ENCODE data around the gene TMED4. TPM values are rescaled to one million over a fixed set of nuclear protein-coding genes. Genes with fewer than 3 reads are reported as not detected.
A peak's percentile ranks its signal among the peaks of the same experiment; 100 is the strongest.

Gene TMED4
- total RNA-seq, 1 experiment from 2014 or later = 67.3 TPM

DNA sequence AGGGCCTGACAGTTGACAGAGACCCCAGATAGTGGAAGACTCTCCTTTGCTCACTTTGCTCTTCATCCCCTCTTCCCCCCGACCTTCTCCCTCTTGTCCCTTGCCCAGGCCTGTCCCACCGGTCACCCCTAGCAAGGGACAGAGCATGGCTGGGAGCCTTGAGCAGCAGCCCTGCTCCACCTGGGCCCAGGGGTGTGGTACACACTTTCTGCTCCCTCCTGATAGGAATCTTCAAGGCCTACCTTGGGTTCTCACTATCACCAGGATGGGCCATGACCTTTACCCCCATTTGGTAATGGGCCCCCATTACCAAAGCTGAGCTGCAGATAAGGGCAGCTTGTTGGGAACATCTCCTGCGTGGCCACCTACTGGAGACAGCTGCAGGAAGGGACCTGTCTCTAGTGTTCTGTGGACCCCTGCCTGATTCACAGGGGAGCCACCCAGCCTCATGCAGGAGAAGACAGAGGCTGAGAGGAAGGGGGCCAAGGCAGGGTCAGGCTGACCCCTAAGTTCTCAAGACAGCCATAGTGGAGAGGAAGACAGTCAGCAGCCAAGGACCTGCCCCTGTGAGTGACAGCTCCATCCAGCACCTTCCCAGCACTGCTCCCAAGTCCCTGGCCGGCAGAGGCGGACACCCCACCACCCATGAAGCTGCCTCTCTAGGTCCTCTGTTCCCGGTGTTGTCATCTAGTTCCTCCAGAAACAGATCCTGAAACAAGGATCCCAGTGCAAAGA is 40.0 kb downstream of the TMED4 start:
- TF ChIP-seq, protein P1, sequence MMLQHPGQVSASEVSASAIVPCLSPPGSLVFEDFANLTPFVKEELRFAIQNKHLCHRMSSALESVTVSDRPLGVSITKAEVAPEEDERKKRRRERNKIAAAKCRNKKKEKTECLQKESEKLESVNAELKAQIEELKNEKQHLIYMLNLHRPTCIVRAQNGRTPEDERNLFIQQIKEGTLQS (IDR thresholded peaks at IDR 0.05) = no peak
- TF ChIP-seq YY1 (IDR thresholded peaks at IDR 0.05; ENCODE audit: extremely low read depth, insufficient replicate concordance, low read depth, low read length) (no peak), ZNF274 (IDR thresholded peaks at IDR 0.05; ENCODE audit: low read depth, low read length) (no peak), EZH2 (IDR thresholded peaks at IDR 0.05) (no peak), EZH2phosphoT487 (IDR thresholded peaks at IDR 0.05; ENCODE audit: borderline replicate concordance) (no peak), EGR1 (IDR thresholded peaks at IDR 0.05; ENCODE audit: low read depth) (no peak), CTCF (IDR thresholded peaks at IDR 0.05 in 2 of 3, conservative IDR thresholded peaks at IDR 0.05 in 1 of 3; ENCODE audit: borderline replicate concordance in 1 of 3, insufficient read depth in 1 of 3, low read depth in 2 of 3, low read length in 2 of 3) (no peak)
- TF ChIP-seq, protein P2, sequence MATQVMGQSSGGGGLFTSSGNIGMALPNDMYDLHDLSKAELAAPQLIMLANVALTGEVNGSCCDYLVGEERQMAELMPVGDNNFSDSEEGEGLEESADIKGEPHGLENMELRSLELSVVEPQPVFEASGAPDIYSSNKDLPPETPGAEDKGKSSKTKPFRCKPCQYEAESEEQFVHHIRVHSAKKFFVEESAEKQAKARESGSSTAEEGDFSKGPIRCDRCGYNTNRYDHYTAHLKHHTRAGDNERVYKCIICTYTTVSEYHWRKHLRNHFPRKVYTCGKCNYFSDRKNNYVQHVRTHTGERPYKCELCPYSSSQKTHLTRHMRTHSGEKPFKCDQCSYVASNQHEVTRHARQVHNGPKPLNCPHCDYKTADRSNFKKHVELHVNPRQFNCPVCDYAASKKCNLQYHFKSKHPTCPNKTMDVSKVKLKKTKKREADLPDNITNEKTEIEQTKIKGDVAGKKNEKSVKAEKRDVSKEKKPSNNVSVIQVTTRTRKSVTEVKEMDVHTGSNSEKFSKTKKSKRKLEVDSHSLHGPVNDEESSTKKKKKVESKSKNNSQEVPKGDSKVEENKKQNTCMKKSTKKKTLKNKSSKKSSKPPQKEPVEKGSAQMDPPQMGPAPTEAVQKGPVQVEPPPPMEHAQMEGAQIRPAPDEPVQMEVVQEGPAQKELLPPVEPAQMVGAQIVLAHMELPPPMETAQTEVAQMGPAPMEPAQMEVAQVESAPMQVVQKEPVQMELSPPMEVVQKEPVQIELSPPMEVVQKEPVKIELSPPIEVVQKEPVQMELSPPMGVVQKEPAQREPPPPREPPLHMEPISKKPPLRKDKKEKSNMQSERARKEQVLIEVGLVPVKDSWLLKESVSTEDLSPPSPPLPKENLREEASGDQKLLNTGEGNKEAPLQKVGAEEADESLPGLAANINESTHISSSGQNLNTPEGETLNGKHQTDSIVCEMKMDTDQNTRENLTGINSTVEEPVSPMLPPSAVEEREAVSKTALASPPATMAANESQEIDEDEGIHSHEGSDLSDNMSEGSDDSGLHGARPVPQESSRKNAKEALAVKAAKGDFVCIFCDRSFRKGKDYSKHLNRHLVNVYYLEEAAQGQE (IDR thresholded peaks at IDR 0.05; ENCODE audit: low read depth) = no peak
- Histone ChIP-seq H3K4me3 (replicated peaks in 1 of 2; ENCODE audit: low read depth in 1 of 2, low read length in 2 of 2) (no peak overlapping the region), H2AFZ (ENCODE audit: low read depth, low read length, poor library complexity, severe bottlenecking) (no peak overlapping the region), H3K9ac (ENCODE audit: low read length) (no peak overlapping the region), H3K27me3 (ENCODE audit: insufficient read depth, low read length) (no peaks in the 10 kb centered on the region), H3K4me1 (ENCODE audit: control insufficient read depth in 1 of 2, insufficient read depth in 2 of 2, low read length in 2 of 2) (peaks cover 11% of the 10 kb centered on the region in 2 experiments), H4K20me1 (ENCODE audit: insufficient read depth) (no peaks in the 10 kb centered on the region), H3K36me3 (ENCODE audit: control insufficient read depth in 1 of 2, insufficient read depth in 2 of 2, low read length in 2 of 2) (no peaks in the 10 kb centered on the region), H3K9me3 (ENCODE audit: control insufficient read depth in 1 of 2, insufficient read depth in 1 of 2, low read depth in 1 of 2, low read length in 2 of 2) (no peaks in the 10 kb centered on the region), H3K9me2 (ENCODE audit: insufficient read depth) (no peaks in the 10 kb centered on the region), H3K4me2 (ENCODE audit: low read length) (no peak overlapping the region), H3K79me2 (ENCODE audit: insufficient read depth, low read length) (no peaks in the 10 kb centered on the region), H3K27ac (ENCODE audit: low read depth, low read length) (no peak overlapping the region)
- POLR2A ChIA-PET = no interaction called here
- intact Hi-C loops (cut with micrococcal nuclease) = no loop called here
- ATAC-seq (0 out of 2 replicates have a peak, but pooled peaks have one; percentile 31), DNase-seq (ENCODE audit: low read depth, low spot score) (no peak)
- BruUV-seq (replicated peaks) = no TSS peak
- RAD21 ChIA-PET (ENCODE audit: low non-redundant PET in 1 of 2, low total read pairs in 2 of 2, uncharacterized antibody in 2 of 2, unreplicated experiment in 2 of 2) = no interaction called here
- CTCF ChIA-PET = interaction anchor here (1.6 kb wide), 1 partner anchor 23 kb away, joined by 10 read pairs; no protein-coding TSS in a partner anchor
